ENCODE data around the gene CDK15.

Gene CDK15

GRCh38 chr2:201915446-201915845 lies 109.1 kb downstream of the CDK15 start:
- DNase-seq, result no peak

- no peak for DNase-seq
These were observed 110.2 kb downstream of the CDK15 start for GRCh38 chr2:201916565-201916964.

GRCh38 chr2:201918616-201919307 lies 112.4 kb downstream of the CDK15 start:
- DNase-seq, result no peak

GRCh38 chr2:201919308-201919634 lies 112.9 kb downstream of the CDK15 start:
- no peak for DNase-seq

GRCh38 chr2:201923436-201924328 lies 117.3 kb downstream of the CDK15 start:
- no peak for DNase-seq

GRCh38 chr2:201924453-201924852 lies 118.1 kb downstream of the CDK15 start:
- DNase-seq, result no peak

GRCh38 chr2:201925056-201925455 lies 118.7 kb downstream of the CDK15 start:
- no peak for DNase-seq

GRCh38 chr2:201926067-201926466 lies 119.7 kb downstream of the CDK15 start:
- DNase-seq, result no peak

- DNase-seq, result no peak
These were observed 122.0 kb downstream of the CDK15 start for GRCh38 chr2:201928363-201928762.

- no peak for DNase-seq
These were observed 123.1 kb downstream of the CDK15 start for GRCh38 chr2:201929281-201930026.

GRCh38 chr2:201930043-201930442 lies 123.7 kb downstream of the CDK15 start:
- no peak for DNase-seq

- DNase-seq, result no peak
These were observed 124.5 kb downstream of the CDK15 start for GRCh38 chr2:201930831-201931230.

- DNase-seq, result no peak
These were observed 125.1 kb downstream of the CDK15 start for GRCh38 chr2:201931475-201931874.

GRCh38 chr2:201931951-201932350 lies 125.6 kb downstream of the CDK15 start:
- no peak for DNase-seq

- no peak for DNase-seq
These were observed 126.2 kb downstream of the CDK15 start for GRCh38 chr2:201932511-201932910.

- no peak for DNase-seq
These were observed 127.5 kb downstream of the CDK15 start for GRCh38 chr2:201933792-201934237.

- no peak for DNase-seq
These were observed 130.5 kb downstream of the CDK15 start for GRCh38 chr2:201936817-201937216.

GRCh38 chr2:201937343-201937742 lies 131.0 kb downstream of the CDK15 start:
- DNase-seq, result no peak

- no peak for DNase-seq
These were observed 131.9 kb downstream of the CDK15 start for GRCh38 chr2:201938156-201938775.

GRCh38 chr2:201938781-201939180 lies 132.4 kb downstream of the CDK15 start:
- DNase-seq, result no peak

GRCh38 chr2:201939453-201939941 lies 133.2 kb downstream of the CDK15 start:
- DNase-seq, result no peak

- DNase-seq, result no peak
These were observed 136.2 kb downstream of the CDK15 start for GRCh38 chr2:201942531-201942930.

Measured in NCI-H1048 (cell line).